VCaP (cell line): ENCODE results near the gene SLC9A8.

Source experiments
- H3K27ac ChIP-seq: fragments of 450-650 bp; 2 replicates; pipeline ENCODE4 v1.5.1; 2017
- TF ChIP-seq, protein P1 (sequence below): fragments of 450-650 bp; conservative IDR thresholded peaks from 2 replicates; pipeline ENCODE4 v1.5.1; 2017; ENCODE audit warnings: mild to moderate bottlenecking, moderate library complexity

The SLC9A8 gene

GRCh38 chr20:49896204-49896603 lies 83.6 kb downstream of the SLC9A8 start:
- peak overlapping the region; percentile 76 for H3K27ac ChIP-seq
- TF ChIP-seq, protein P1, sequence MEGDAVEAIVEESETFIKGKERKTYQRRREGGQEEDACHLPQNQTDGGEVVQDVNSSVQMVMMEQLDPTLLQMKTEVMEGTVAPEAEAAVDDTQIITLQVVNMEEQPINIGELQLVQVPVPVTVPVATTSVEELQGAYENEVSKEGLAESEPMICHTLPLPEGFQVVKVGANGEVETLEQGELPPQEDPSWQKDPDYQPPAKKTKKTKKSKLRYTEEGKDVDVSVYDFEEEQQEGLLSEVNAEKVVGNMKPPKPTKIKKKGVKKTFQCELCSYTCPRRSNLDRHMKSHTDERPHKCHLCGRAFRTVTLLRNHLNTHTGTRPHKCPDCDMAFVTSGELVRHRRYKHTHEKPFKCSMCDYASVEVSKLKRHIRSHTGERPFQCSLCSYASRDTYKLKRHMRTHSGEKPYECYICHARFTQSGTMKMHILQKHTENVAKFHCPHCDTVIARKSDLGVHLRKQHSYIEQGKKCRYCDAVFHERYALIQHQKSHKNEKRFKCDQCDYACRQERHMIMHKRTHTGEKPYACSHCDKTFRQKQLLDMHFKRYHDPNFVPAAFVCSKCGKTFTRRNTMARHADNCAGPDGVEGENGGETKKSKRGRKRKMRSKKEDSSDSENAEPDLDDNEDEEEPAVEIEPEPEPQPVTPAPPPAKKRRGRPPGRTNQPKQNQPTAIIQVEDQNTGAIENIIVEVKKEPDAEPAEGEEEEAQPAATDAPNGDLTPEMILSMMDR = no peak

DNA sequence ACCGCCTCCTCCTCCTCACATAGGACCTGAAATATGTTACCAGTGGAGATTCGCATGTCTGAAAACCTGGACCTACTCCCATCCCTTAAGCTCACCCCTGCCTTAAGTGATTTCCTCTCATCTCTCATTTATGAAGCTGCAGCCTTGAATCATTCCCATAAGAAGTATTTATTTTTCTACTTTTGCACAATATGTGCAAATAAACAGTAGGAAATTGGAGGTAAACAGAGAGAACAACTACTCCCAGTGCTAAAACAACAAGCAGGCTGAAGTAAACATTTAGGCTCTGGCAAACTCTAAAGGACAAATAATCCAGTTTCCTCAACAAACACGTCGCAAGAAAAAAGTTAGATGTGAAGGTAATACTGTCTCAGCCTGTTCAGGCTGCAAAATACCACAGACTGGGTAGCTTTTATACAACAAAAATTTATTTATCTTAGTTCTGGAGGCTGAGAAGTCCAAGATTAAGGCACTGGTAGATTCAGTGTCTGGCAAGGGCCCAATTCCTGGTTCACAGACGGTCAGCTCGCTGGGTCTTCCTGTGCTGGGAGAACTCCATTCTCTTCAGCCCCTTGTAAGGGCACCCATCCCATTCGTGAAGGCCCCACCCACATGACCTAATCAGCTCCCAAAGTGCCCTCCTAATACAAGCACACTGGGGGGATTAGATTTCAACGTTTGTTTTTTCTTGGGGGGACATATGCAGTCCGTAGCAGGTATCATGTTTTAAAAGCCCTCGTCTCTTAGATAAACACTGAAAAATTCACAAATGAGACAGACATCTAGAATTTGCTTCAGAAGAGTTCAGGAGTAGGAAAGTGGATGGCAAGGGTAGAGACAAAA lies 87.1 kb downstream of the SLC9A8 start:
- H3K27ac ChIP-seq = peak overlapping the region; percentile 82
- TF ChIP-seq, protein P1 = no peak

GRCh38 chr20:49901588-49901987 lies 89.0 kb downstream of the SLC9A8 start:
- TF ChIP-seq, protein P1 = no peak
- H3K27ac ChIP-seq = peak overlapping the region; percentile 82

DNA sequence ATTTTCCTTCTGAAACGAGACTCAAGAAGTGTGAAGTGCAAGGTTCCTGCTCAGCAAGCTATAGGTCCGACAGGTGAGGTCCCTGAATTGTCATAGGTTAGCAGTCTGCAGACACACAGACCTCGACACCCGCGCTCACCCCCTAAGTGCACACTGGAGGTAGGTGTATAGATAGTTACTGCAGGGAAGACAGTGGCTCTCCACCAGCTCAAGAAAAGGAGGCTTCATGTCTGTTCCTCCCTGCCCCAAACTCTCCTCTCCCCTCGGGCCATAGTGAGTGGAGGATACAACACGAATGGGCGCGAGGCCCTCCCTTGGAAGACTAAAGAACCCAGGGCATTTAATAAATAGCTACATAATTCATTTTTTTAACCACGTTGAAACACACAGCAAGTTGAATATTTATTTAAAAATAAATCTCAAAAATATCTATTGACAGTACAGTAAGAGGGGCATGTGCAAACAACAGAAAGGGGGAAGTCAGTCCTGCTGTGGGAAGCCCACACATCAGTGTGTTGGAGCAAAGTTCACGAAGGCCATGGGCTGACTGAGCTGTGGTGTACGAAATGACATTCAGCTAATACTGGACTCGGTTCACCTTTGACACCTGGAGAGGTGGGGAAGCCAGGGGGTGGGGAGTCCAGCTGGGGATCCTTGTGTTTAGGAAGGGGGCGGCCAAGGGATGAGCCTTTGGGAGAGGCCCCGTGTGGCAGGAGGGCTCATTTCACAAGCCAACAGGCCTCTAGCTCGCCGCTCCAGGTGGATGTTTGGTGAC lies 92.0 kb downstream of the SLC9A8 start:
- H3K27ac ChIP-seq = no peak overlapping the region
- TF ChIP-seq, protein P1 = no peak

DNA sequence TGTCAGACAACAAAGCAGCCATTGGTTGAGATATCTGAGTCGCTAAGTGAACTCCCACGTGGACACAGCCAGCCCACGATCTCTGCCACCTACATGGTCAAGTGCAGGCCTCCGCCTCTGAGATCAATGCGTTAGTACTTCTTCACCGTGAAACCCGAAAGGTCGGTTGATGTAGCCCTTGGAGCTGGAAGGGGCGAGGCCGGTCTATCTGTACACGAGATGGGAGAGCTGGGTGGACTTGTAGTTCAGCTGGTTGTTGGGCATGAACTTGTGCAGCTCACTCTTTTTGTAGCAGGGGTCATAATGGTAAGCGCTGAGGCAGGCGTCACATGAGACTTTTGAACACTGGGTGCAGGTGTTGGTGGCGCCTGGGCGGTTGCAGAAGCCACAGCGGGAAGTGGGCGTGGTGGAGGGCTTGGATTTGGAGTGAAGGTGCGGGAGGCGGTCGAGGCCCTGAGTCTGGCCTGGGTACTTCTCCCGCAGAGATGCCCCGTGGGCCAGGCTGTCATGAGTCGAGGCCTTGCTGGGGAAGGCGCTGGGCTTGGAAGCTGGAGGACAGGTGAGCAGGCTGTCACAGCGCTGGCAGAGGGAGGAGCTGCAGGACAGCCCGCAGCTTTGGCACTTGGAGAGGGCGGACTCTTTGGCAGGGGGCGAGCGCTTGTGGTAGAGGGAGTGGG lies 92.9 kb downstream of the SLC9A8 start:
- TF ChIP-seq, protein P1 = no peak
- no peak overlapping the region for H3K27ac ChIP-seq

DNA sequence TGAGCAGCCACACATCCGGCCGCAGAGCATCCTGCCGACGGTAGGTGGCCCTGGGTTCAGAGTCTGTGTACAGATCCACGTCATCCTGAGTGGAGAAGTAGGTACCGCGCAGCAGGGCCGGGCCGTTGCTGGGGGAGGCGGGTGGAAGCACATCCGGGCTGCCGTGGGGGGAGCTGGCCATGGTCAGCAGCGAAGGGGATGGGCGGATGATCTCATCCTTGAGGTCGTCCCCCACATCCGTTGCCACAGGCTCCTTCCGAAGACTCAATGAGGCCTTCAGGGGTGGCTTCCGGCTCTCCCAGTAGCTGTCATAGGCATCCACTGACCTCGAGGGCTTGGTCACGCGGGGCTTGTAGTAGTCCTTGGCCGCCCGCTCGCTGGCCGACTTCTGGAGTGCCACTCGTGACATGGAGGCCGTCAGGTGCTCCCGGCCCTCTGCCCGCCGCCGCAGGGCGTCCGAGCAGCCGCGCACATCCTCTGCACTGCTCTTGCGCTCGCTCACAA lies 93.5 kb downstream of the SLC9A8 start:
- no peak overlapping the region for H3K27ac ChIP-seq
- TF ChIP-seq, protein P1 = no peak
